ENCODE measurements around the gene OXLD1. TPM values are rescaled to one million over a fixed set of nuclear protein-coding genes. Genes with fewer than 3 reads are reported as not detected.
A peak's percentile ranks its signal among the peaks of the same experiment; 100 is the strongest.

OXLD1 gene
- total RNA-seq, 1 experiment from 2014 or later = 46.7 TPM

GRCh38 chr17:81706757-81707624, 40.6 kb upstream of the OXLD1 start:
- no TSS peak for BruUV-seq (replicated peaks)
- Histone ChIP-seq H3K9me3 (ENCODE audit: low read length) (no peaks in the 10 kb centered on the region), H3K36me3 (ENCODE audit: low read depth, low read length) (peaks cover 35% of the 10 kb centered on the region), H3K27ac (ENCODE audit: low read length) (no peak overlapping the region), H3K4me2 (ENCODE audit: low read length) (no peak overlapping the region), H3K9me2 (replicated peaks; ENCODE audit: low read length) (no peaks in the 10 kb centered on the region), H3K4me1 (ENCODE audit: insufficient read depth, low read length) (peaks cover 27% of the 10 kb centered on the region), H3F3A (ENCODE audit: low read length, unreplicated experiment) (peaks cover 8% of the 10 kb centered on the region), H2AFZ (ENCODE audit: low read length) (no peak overlapping the region), H3K9ac (ENCODE audit: low read length) (no peak overlapping the region), H3K79me2 (ENCODE audit: low read length) (peaks cover 48% of the 10 kb centered on the region), H3K4me3 (ENCODE audit: low read length) (no peak overlapping the region), H4K20me1 (ENCODE audit: low read length) (0 out of 2 replicates have a peak, but pooled peaks cover 5% of the 10 kb centered on the region), H3K27me3 (ENCODE audit: low read length) (no peaks in the 10 kb centered on the region)
- ATAC-seq (no peak), DNase-seq (no peak)
- ChIA-PET CTCF (no interaction called here), POLR2A (ENCODE audit: unreplicated experiment) (no interaction called here)
- intact Hi-C loops (cut with micrococcal nuclease) = no loop called here
- TF ChIP-seq, protein P1, sequence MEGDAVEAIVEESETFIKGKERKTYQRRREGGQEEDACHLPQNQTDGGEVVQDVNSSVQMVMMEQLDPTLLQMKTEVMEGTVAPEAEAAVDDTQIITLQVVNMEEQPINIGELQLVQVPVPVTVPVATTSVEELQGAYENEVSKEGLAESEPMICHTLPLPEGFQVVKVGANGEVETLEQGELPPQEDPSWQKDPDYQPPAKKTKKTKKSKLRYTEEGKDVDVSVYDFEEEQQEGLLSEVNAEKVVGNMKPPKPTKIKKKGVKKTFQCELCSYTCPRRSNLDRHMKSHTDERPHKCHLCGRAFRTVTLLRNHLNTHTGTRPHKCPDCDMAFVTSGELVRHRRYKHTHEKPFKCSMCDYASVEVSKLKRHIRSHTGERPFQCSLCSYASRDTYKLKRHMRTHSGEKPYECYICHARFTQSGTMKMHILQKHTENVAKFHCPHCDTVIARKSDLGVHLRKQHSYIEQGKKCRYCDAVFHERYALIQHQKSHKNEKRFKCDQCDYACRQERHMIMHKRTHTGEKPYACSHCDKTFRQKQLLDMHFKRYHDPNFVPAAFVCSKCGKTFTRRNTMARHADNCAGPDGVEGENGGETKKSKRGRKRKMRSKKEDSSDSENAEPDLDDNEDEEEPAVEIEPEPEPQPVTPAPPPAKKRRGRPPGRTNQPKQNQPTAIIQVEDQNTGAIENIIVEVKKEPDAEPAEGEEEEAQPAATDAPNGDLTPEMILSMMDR (conservative IDR thresholded peaks at IDR 0.05; ENCODE audit: low read depth, low read length) = peak; percentile 17; the same call in 1 of the 2 replicates
- no peak for TF ChIP-seq EZH2phosphoT487 (IDR thresholded peaks at IDR 0.05; ENCODE audit: borderline replicate concordance, low read length)
- no peak for TF ChIP-seq EZH2 (IDR thresholded peaks at IDR 0.05; ENCODE audit: low read length, unreplicated experiment)

- H3K79me2 ChIP-seq (ENCODE audit: low read length) = peaks cover 55% of the 10 kb centered on the region
- peaks cover 5% of the 10 kb centered on the region for H3F3A ChIP-seq (ENCODE audit: low read length, unreplicated experiment)
- TF ChIP-seq, protein P1 (conservative IDR thresholded peaks at IDR 0.05; ENCODE audit: low read depth, low read length) = no peak
- TF ChIP-seq EZH2 (IDR thresholded peaks at IDR 0.05; ENCODE audit: low read length, unreplicated experiment) (no peak), EZH2phosphoT487 (IDR thresholded peaks at IDR 0.05; ENCODE audit: borderline replicate concordance, low read length) (no peak)
- H3K4me3 ChIP-seq (ENCODE audit: low read length) = no peak overlapping the region
- no peak overlapping the region for H3K27ac ChIP-seq (ENCODE audit: low read length)
- no peak overlapping the region for H3K9ac ChIP-seq (ENCODE audit: low read length)
- intact Hi-C loops (cut with micrococcal nuclease) = no loop called here
- DNase-seq (no peak), ATAC-seq (no peak)
- H3K4me2 ChIP-seq (ENCODE audit: low read length) = no peak overlapping the region
- POLR2A ChIA-PET (ENCODE audit: unreplicated experiment) = no interaction called here
- no peak overlapping the region for H2AFZ ChIP-seq (ENCODE audit: low read length)
- H3K27me3 ChIP-seq (ENCODE audit: low read length) = no peaks in the 10 kb centered on the region
- H3K36me3 ChIP-seq (ENCODE audit: low read depth, low read length) = peaks cover 35% of the 10 kb centered on the region
- peaks cover 30% of the 10 kb centered on the region for H3K4me1 ChIP-seq (ENCODE audit: insufficient read depth, low read length)
- peaks cover 10% of the 10 kb centered on the region; the same call in 1 of the 2 replicates for H4K20me1 ChIP-seq (ENCODE audit: low read length)
- no peaks in the 10 kb centered on the region for H3K9me3 ChIP-seq (ENCODE audit: low read length)
- no peaks in the 10 kb centered on the region for H3K9me2 ChIP-seq (replicated peaks; ENCODE audit: low read length)
- no TSS peak for BruUV-seq (replicated peaks)
- CTCF ChIA-PET = no interaction called here
Measured at GRCh38 chr17:81706232-81706611, 39.8 kb upstream of the OXLD1 start.

All from PC-3 (cell line).